ENCODE results near the gene KRT24.
"Not testable (repeated sequence)": the region's sequence is repeated elsewhere in the genome, so short reads cannot be mapped to it uniquely, and the experiment has no call there.

Gene KRT24

GRCh38 chr17:40703652-40704051 lies at the start of gene KRT24:
KRT24 (minus strand) TSS chr17:40703752; CDS start chr17:40703693, 59 bp downstream.
- no peak for TF ChIP-seq POLR2A (IDR thresholded peaks at IDR 0.05; ENCODE audit: low read depth, low read length)
- DNase-seq (ENCODE audit: insufficient read length, low spot score) (no peak), FAIRE-seq (no peak)

GRCh38 chr17:40751065-40751464 lies 47.5 kb upstream of the KRT24 start:
- TF ChIP-seq POLR2A (IDR thresholded peaks at IDR 0.05; ENCODE audit: low read depth, low read length), result no peak
- FAIRE-seq (no peak), DNase-seq (ENCODE audit: insufficient read length, low spot score) (no peak)

GRCh38 chr17:40750391-40750790 lies 46.8 kb upstream of the KRT24 start:
- FAIRE-seq, result no peak
- no peak for DNase-seq (ENCODE audit: insufficient read length, low spot score)
- no peak for TF ChIP-seq POLR2A (IDR thresholded peaks at IDR 0.05; ENCODE audit: low read depth, low read length)

DNA sequence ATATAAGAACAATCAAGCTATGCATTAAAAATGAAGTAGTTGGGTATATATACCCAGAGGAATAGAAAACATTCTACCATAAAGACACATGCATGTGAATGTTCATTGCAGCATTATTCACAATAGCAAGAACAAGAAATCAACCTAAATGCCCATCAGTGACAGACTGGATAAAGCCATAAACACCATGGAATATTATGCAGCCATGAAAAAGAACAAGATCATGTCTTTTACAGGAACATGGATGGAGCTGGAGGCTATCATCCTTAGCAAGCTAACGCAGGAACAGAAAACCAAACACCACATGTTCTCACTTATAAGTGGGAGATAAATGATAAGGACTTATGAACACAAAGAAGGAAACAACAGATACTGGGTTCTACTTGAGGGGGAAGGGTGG lies 45.1 kb upstream of the KRT24 start:
- not testable (repeated sequence) for DNase-seq (ENCODE audit: insufficient read length, low spot score); FAIRE-seq

GRCh38 chr17:40738553-40738952 lies 35.0 kb upstream of the KRT24 start:
- DNase-seq (ENCODE audit: insufficient read length, low spot score) (no peak), FAIRE-seq (no peak)
- TF ChIP-seq POLR2A (IDR thresholded peaks at IDR 0.05; ENCODE audit: low read depth, low read length), result no peak

DNA sequence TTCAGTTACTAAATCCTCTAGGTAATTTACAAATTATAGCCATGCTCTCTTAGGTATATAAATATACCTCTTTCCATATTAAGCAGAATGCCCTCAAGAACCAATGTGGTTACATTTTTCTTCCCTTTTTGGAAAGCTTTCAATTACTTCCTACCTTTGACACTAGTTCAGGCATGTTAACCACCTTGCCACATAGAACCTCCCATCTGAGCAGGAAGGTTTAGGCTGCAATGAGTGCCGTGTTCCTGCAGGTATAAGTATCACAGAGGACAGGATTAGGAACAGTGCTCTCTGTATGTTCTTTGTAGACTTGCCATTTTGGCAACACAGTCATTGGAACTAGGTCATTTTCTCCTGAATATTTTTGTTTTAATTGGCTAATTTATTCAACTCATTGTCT lies 31.5 kb upstream of the KRT24 start:
- DNase-seq (ENCODE audit: insufficient read length, low spot score) (no peak), FAIRE-seq (no peak)
- TF ChIP-seq POLR2A (IDR thresholded peaks at IDR 0.05; ENCODE audit: low read depth, low read length), result no peak

- FAIRE-seq (no peak), DNase-seq (ENCODE audit: insufficient read length, low spot score) (no peak)
- no peak for TF ChIP-seq POLR2A (IDR thresholded peaks at IDR 0.05; ENCODE audit: low read depth, low read length)
Measured at GRCh38 chr17:40734018-40734417, 30.5 kb upstream of the KRT24 start.

DNA sequence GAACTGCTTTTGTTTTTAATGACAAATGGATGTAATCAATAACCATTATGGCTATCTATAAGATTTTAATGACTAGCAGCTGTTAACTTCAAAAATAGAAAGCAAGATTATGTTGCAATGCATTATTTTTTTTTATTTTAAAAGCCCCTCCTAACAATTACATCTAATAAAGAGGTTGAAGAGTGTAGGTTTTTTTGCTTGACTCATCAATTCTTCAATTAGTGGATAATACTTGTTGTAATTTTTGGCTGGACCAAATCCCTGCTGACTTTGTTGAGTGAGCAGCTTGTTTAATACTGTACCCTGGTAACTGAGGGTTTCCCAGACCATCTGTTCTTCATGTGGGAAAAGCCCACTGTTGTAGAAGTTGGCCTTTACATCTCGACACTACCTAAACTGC lies 27.4 kb upstream of the KRT24 start:
- TF ChIP-seq POLR2A (IDR thresholded peaks at IDR 0.05; ENCODE audit: low read depth, low read length), result no peak
- no peak for FAIRE-seq
- no peak for DNase-seq (ENCODE audit: insufficient read length, low spot score)

DNA sequence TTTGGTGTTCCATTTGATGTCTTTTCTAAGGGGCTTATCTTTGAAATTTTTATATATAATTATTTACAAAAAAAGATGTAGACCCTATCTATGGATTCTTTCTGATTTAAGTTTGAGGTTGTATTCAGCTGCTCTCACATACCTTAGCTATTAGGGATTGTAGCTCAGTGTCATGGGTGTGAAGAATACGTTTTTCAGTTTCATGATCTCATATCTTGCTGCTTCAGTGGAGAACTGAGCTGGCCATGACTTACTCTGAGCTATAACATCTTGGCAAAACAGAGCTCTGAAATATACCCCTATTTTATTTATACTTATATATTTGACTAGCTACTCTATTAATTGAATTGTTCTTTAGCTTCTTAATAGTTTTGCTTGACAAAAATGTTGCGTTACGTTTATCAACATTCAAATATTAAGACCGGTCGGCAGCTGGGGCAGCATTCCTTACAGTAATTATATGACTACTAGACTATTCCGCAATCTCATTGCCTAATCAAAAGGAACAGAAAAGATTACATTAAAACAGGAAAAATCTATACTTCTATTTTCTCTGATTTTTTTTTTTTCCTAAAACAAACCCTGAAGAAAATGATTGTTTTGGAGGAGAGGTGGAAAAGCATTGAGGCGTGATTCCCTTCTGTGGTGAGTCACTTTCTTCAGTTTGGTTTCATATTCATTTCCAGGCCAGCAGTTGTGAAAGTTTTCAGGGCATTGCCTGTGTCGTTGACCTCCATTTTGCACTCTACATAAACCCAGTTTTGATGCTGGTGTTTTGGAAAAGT lies 24.1 kb upstream of the KRT24 start:
- no peak for DNase-seq (ENCODE audit: insufficient read length, low spot score)
- TF ChIP-seq POLR2A (IDR thresholded peaks at IDR 0.05; ENCODE audit: low read depth, low read length), result no peak
- no peak for FAIRE-seq

DNA sequence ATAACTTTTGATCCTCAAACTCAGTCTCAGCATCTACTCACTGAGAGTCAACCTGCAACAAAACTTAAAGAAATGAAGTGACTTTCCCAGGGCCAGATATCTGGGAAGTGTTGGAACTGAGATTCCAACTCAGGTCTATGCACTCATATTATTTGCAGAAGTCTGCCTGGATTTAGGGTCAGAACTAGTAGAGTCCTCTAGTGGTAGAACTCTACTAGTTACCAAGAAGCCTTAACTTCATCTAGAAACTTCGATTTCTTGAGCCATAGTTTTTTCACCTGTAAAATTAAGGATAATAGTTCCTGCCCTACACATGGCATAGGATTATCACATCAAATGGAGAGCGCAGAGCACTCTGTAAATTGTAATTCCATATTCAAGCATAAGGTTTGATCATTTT lies 23.4 kb upstream of the KRT24 start:
- TF ChIP-seq POLR2A (IDR thresholded peaks at IDR 0.05; ENCODE audit: low read depth, low read length), result no peak
- DNase-seq (ENCODE audit: insufficient read length, low spot score) (no peak), FAIRE-seq (no peak)

- DNase-seq (ENCODE audit: insufficient read length, low spot score) (no peak), FAIRE-seq (no peak)
- TF ChIP-seq POLR2A (IDR thresholded peaks at IDR 0.05; ENCODE audit: low read depth, low read length), result no peak
Measured at GRCh38 chr17:40724656-40725055, 21.1 kb upstream of the KRT24 start.

GRCh38 chr17:40722241-40722640 lies 18.7 kb upstream of the KRT24 start:
- FAIRE-seq (no peak), DNase-seq (ENCODE audit: insufficient read length, low spot score) (no peak)
- no peak for TF ChIP-seq POLR2A (IDR thresholded peaks at IDR 0.05; ENCODE audit: low read depth, low read length)

DNA sequence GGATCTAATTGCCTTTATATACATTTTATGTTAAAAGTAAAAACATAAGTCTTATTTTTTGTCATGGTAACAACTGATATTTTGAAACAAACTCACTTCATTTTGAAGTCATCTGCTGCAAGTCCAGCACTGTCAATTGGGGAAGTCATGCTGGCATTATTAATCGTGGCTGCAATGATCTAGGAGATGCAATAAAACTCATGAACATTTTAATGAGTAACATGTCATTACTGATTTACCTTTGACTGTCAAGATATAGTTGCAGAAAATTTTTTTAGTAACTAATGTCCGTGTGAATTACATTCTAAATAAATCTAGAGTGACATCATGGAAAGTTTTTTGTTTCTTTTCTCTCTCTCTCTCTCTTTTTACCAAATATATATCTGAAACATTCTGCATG lies 17.3 kb upstream of the KRT24 start:
- no peak for FAIRE-seq
- DNase-seq (ENCODE audit: insufficient read length, low spot score), result no peak

DNA sequence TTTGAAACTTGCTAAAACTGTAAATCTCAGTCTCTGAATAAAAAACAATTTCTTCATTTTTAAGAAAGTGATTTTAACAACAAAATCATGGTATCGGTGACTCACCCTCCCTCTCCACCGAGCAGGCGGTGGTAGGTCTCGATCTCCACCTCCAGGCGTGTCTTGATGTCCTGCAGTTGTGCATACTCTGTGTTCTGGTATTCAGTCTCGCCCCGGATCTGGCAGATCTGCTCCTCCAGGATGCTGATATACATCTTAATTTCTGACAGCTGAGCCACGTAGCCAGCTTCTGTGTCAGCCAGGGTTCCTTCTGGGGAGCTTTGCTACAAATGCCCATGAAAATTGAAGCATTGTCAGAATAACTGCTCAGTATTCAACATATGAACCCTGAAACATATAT lies 15.4 kb upstream of the KRT24 start:
- DNase-seq (ENCODE audit: insufficient read length, low spot score) (no peak), FAIRE-seq (no peak)
- TF ChIP-seq POLR2A (IDR thresholded peaks at IDR 0.05; ENCODE audit: low read depth, low read length), result no peak

More for the DNA sequence above, 17.3 kb upstream of the KRT24 start:
- TF ChIP-seq POLR2A (IDR thresholded peaks at IDR 0.05; ENCODE audit: low read depth, low read length), result no peak

DNA sequence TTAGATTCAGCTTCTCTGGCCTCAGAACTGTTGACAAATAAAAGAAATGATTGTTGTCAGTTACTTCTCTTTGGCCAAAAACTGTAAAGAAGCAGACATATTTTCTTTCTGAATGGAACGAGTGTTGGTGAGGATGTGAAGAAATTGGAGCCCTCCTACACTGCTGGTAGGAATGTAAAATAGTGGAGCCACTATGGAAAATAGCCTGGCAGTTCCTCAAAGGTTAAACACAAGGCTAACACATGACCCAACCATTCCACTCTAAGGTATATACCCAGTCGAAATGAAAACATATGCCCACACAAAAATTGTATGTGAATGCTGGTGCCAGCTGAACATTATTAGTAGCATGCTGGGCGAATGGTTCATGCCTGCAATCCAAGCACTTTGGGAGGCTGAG lies 14.2 kb upstream of the KRT24 start:
- no peak for DNase-seq (ENCODE audit: insufficient read length, low spot score)
- no peak for FAIRE-seq
- TF ChIP-seq POLR2A (IDR thresholded peaks at IDR 0.05; ENCODE audit: low read depth, low read length), result no peak

- FAIRE-seq (no peak), DNase-seq (ENCODE audit: insufficient read length, low spot score) (no peak)
- TF ChIP-seq POLR2A (IDR thresholded peaks at IDR 0.05; ENCODE audit: low read depth, low read length), result no peak
Measured at GRCh38 chr17:40714473-40714872, 10.9 kb upstream of the KRT24 start.
